Ishikawa (cell line): Measurements from ENCODE around the gene CAMK1G.

Experiments
- CEBPB ChIP-seq: IDR thresholded peaks from 2 replicates; pipeline ENCODE4 v1.6.1; 2012
- EP300 ChIP-seq: IDR thresholded peaks from 2 replicates; pipeline ENCODE4 v1.6.1; 2012; ENCODE audit warnings: borderline replicate concordance
- RAD21 ChIP-seq: IDR thresholded peaks from 2 replicates; pipeline ENCODE4 v1.6.1; 2012; ENCODE audit warnings: low read depth
- TCF12 ChIP-seq: IDR thresholded peaks from 2 replicates; pipeline ENCODE4 v1.6.1; 2012; ENCODE audit warnings: low read depth

DNA sequence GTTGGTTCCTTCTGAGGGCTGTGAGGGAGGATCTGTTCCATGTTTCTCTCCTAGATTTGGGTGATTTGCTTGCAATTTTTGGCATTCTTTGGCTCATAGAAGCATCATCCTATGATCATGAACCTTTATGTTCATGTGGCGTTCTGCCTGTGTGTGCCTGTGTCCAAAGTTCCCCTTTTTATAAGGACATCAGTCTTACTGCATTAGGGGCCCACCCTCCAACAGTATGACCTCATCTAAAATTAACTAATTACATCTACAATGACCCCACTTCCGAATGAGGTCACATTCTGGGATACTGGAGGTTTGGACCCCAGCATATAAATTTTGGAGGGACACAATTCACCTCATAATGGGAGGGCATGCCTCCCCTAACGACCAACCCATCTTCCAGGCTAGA lies 12.8 kb upstream of the CAMK1G start:
- TF ChIP-seq CEBPB (no peak), RAD21 (no peak), TCF12 (no peak), EP300 (no peak)
